Measurements from ENCODE around the gene AZGP1. TPM values are rescaled to one million over a fixed set of nuclear protein-coding genes. Genes with fewer than 3 reads are reported as not detected.

AZGP1 gene
- total RNA-seq, 2 donors from 2014 or later = not detected

GRCh38 chr7:99928188-99928587 lies 47.6 kb downstream of the AZGP1 start:
- DNase-seq = no peak
- Mint-ChIP-seq H3K9me3 (no peaks in the 10 kb centered on the region), H3K27me3 (ENCODE audit: insufficient read depth) (peaks cover 14% of the 10 kb centered on the region), H3K27ac (no peak overlapping the region), H3K36me3 (ENCODE audit: low read depth) (no peaks in the 10 kb centered on the region), H3K4me3 (no peak overlapping the region), H3K4me1 (peaks cover 14% of the 10 kb centered on the region)
- Histone ChIP-seq H3K27ac (ENCODE audit: low read depth, low read length) (no peak overlapping the region), H3K36me3 (ENCODE audit: control insufficient read depth, insufficient read depth, low read length) (no peaks in the 10 kb centered on the region), H3K9me3 (ENCODE audit: control insufficient read depth, low read length) (no peaks in the 10 kb centered on the region), H3K4me1 (ENCODE audit: control insufficient read depth, insufficient read depth, low read length) (no peaks in the 10 kb centered on the region), H3K4me3 (ENCODE audit: low read length) (no peak overlapping the region), H3K27me3 (ENCODE audit: control insufficient read depth, insufficient read depth, low read length, poor library complexity, severe bottlenecking) (peaks cover 53% of the 10 kb centered on the region), H3K9ac (ENCODE audit: extremely low read depth, low read length, poor library complexity, severe bottlenecking) (no peak overlapping the region)
- no peak for TF ChIP-seq CTCF (conservative IDR thresholded peaks at IDR 0.05)
- WGBS, 2 experiments (ENCODE audit: insufficient coverage in 1 of 2, insufficient read length in 1 of 2) = 78 to 91% methylated on average over 2 of the region's 2 CpGs

GRCh38 chr7:99927536-99927935 lies 48.3 kb downstream of the AZGP1 start:
- H3K9ac ChIP-seq (ENCODE audit: extremely low read depth, low read length, poor library complexity, severe bottlenecking) = no peak overlapping the region
- no peak for DNase-seq
- H3K9me3 ChIP-seq (ENCODE audit: control insufficient read depth, low read length) = no peaks in the 10 kb centered on the region
- H3K9me3 Mint-ChIP-seq = no peaks in the 10 kb centered on the region
- peaks cover 18% of the 10 kb centered on the region for H3K27me3 Mint-ChIP-seq (ENCODE audit: insufficient read depth)
- H3K36me3 Mint-ChIP-seq (ENCODE audit: low read depth) = no peaks in the 10 kb centered on the region
- no peak overlapping the region for H3K4me3 Mint-ChIP-seq
- H3K27ac Mint-ChIP-seq = no peak overlapping the region
- H3K27ac ChIP-seq (ENCODE audit: low read depth, low read length) = no peak overlapping the region
- H3K4me1 ChIP-seq (ENCODE audit: control insufficient read depth, insufficient read depth, low read length) = no peaks in the 10 kb centered on the region
- peaks cover 14% of the 10 kb centered on the region for H3K4me1 Mint-ChIP-seq
- no peaks in the 10 kb centered on the region for H3K36me3 ChIP-seq (ENCODE audit: control insufficient read depth, insufficient read depth, low read length)
- WGBS, 2 experiments (ENCODE audit: insufficient coverage in 1 of 2, insufficient read length in 1 of 2) = 82 to 84% methylated on average over 5 of the region's 5 CpGs
- no peak for TF ChIP-seq CTCF (conservative IDR thresholded peaks at IDR 0.05)
- peaks cover 54% of the 10 kb centered on the region for H3K27me3 ChIP-seq (ENCODE audit: control insufficient read depth, insufficient read depth, low read length, poor library complexity, severe bottlenecking)
- no peak overlapping the region for H3K4me3 ChIP-seq (ENCODE audit: low read length)

GRCh38 chr7:99926321-99926720 lies 49.5 kb downstream of the AZGP1 start:
- DNase-seq = no peak
- Mint-ChIP-seq H3K27ac (no peak overlapping the region), H3K4me1 (peaks cover 14% of the 10 kb centered on the region), H3K36me3 (ENCODE audit: low read depth) (peaks cover 9% of the 10 kb centered on the region), H3K4me3 (no peak overlapping the region), H3K9me3 (peaks cover 9% of the 10 kb centered on the region), H3K27me3 (ENCODE audit: insufficient read depth) (peaks cover 21% of the 10 kb centered on the region)
- no peak overlapping the region for H3K27ac ChIP-seq (ENCODE audit: low read depth, low read length)
- TF ChIP-seq CTCF (conservative IDR thresholded peaks at IDR 0.05) = no peak
- no peaks in the 10 kb centered on the region for H3K36me3 ChIP-seq (ENCODE audit: control insufficient read depth, insufficient read depth, low read length)
- H3K27me3 ChIP-seq (ENCODE audit: control insufficient read depth, insufficient read depth, low read length, poor library complexity, severe bottlenecking) = peaks cover 54% of the 10 kb centered on the region
- no peak overlapping the region for H3K9ac ChIP-seq (ENCODE audit: extremely low read depth, low read length, poor library complexity, severe bottlenecking)
- no peak overlapping the region for H3K4me3 ChIP-seq (ENCODE audit: low read length)
- H3K9me3 ChIP-seq (ENCODE audit: control insufficient read depth, low read length) = no peaks in the 10 kb centered on the region
- no peaks in the 10 kb centered on the region for H3K4me1 ChIP-seq (ENCODE audit: control insufficient read depth, insufficient read depth, low read length)

Data from endodermal cell (in vitro differentiated cells).